GM19455 (cell line): ENCODE measurements around the gene FBXO33.
"Not testable (repeated sequence)": the region's sequence is repeated elsewhere in the genome, so short reads cannot be mapped to it uniquely, and the experiment has no call there.

Experiments used
- ATAC-seq: cut with Tn5 transposase; IDR thresholded peaks from one replicate; pipeline ENCODE4 v1.9.1; 2021; ENCODE audit not compliant: unreplicated experiment

Gene FBXO33

DNA sequence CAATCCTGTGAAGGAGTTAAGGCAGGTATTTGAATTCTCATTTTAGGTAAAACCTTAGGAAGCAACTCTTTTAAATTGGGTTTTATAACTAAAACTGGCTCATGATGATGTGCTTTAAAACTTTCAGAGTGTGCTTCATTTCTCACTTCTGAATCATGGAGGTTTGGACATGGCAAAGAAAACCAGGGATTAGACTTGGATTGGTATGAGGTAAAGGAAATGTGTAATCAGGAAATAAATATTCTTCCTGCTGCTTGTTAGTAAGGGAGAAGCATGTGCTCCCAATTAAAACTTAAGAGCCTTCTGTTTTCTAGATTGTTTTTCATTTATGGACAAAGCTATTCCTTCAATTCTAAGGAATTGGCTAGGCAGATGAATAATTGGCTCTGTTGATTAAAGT is 57.4 kb downstream of the FBXO33 start:
- ATAC-seq = no peak

DNA sequence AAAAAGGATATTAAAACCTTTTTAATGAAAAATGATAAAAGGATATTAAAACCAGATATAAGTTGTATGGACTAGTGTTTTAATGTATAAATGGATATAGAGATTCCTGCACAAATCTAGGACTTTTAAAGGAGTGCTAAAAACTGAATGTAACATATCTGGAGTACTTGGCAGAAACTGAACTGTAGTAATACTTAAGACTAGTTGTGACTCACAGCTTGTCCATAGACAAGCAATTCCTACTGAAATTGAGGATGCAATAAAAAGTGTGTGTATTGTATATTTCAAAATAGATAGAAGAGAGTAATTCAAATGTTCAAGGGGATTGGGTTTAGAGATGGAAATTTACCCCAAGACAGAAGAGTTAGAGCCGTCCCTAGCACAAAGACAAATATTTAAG is 59.6 kb downstream of the FBXO33 start:
- no peak for ATAC-seq

DNA sequence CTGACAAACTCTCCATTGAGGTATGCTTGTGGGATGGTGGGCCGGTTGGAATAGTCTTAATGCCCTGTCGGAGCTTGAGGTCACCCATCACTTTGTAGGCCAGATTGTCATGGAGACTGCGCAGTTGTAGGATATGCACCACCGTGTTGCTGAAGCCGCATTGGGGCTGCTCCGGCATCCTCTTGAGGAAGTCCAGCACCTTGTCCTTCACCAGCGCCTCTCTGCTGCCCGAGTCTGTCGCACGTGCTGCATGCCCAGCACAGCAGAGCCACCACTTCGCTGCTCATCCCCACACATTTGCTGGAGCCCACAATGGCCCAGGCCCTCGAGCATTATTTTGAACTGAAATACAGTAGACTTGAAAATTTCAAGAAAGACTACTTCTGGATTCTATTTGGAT is 61.8 kb downstream of the FBXO33 start:
- no peak for ATAC-seq

DNA sequence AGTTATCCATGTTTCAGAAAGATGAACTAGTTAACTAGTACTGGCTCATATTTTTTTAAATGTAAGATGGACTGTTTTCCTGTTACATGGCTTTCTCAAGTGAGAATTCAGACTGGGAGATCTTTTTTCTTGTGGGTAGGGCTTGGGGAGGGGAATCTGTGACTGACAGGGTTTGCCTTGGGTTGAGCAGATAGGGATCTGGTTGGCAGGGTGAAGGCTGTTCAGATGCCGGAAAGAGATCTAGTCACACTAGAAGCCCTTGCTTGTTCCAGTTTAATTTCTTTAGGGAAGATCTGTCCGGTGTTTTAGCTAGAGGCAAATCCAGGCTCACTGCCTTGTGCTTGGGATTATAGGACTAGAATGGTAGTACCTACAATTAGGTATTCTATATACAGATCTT is 63.2 kb downstream of the FBXO33 start:
- ATAC-seq = no peak

DNA sequence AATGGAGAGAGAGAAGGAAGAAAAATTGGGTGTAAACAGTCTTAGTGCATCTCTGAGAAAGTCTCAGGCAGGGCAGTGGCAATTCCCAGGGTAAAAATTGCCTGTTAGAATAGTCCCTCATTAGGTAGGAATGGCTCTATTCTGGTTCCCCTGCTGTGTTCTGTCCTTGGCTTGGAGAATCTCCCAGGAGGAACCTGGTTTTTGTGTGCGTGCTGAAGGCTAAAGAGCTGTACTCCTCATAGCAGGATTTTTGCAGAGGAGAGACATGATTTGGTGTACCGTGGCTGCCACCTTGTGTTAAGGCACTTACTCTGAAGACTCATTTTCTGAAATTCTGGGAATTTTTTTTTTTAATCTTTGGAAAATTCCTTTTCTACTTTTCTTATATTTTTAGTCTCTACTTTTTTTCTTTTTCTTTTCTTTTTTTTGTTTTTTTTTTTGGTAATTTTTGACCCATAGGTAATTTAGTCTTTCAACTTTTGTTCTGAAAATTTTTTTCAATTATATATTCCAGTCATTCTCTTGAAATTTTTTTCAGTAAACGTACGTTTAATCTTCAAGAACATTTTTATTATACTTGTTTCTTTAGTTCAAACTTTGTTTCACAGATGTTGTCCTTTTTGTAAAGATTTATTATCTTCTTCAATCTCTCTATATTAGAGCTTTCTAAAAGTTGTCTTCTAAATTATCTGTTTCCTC is 63.8 kb downstream of the FBXO33 start:
- no peak for ATAC-seq

DNA sequence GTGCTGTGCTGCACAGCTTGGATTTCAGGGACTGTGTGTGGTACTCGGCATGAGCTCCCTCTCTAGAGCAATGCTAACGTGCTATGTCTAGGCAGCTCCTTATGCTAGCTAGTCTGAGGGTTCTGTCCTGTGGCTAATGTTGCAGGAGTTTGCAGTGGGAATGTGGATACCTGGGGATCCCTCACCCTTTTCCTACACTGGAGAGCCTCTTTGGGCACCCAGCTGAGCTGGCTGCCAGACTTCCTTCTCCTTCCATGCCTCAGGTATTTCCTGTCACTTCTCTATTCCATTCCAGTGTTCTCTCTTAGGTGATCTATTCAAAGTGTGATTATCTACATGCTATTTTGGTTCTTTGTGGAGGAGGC is 64.9 kb downstream of the FBXO33 start:
- no peak for ATAC-seq

DNA sequence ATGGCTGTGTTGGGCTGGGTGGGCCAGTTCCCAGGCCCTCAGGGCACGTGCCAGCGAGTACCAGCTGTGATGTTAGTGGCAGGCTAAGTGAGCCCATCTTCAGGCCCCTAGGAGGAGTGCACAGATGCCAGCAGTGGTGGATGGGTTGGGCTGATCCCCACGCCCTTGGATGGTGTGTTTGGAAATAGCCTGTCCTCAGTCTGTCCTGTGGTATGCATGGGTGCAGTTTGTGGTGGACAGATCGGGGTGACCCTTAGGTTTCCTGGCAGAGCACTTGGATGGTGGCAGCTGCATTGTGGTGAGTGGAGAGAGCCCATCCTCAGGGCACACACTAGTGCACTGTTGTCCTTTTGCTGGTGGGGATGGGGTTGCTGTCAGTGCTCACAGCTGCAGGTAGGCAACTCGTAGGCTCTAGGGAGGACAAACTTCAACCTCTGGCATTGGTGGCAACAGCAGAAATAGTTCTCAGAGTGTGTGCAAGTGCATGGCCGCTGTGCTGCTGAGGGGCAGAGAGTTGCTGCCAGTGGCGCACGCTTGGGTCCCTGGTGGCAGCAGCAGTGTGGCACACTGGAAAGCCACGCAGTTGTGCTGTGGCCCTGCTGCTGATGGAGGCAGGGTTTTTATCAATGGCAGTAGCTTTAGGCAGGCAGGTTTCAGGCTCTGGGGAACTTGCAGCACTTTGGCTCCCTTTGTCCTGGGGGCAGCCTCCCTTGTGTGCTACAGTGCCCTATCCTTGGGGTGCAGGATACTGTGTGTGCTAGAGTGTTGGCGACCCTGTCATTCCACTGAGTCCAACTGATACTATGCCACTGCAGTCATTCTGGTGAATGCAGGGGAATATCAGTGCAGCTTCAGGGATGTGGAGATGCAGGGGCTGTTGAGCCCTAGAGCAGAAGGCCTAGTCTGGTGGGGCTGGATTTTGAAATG is 65.5 kb downstream of the FBXO33 start:
- no peak for ATAC-seq

DNA sequence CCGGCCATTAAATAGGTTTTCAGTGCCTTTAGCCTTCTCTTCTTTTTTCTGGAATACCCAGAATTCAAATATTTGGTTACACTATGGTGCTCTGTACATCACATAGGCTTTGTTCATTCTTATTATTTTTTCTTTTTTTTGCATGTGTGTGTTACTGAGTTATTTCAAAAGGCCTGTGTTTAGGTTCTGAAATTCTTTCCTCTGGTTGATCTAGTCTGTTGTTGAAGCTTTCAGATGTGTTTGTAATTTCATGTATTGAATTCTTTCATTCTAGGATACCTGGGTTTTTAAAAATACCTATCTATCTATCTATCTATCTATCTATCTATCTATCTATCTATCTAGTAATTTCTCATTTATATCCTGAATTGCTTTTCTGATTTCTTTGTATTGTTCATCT is 66.9 kb downstream of the FBXO33 start:
- ATAC-seq = no peak

DNA sequence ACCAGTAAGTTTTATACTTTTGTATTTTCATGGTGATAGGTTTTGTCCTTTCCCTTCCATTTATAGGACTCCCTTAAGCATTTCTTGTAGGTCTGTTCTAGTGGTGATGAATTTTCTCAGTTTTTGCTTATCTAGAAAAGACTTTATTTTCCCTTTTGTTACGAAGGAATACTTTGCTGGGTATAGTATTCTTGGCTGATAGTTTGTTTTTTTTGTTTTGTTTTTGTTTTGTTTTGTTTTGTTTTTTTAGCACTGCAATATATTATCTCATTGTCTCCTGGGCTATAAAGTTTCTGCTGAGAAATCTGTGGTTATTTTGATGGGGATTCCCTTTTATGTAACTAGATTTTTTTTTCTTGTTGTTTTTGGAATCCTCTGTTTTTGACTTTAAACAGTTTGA is 67.7 kb downstream of the FBXO33 start:
- ATAC-seq = no peak

DNA sequence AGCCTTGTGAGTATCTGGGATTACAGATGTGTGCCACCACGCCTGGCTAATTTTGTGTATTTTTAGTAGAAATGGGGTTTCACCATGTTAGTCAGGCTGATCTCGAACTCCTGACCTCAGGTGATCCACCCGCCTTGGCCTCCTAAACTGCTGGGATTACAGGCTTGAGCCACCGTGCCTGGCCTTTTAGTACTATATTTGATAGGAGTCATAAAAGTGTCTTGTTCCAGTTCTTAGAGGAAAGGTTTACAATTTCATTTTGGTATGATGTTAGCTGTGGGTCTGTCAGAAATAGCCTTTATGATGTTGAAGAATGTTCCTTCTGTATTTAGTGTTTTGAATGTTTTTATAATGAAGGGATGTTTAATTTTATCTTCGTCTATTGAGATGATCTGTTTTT is 70.7 kb downstream of the FBXO33 start:
- not testable (repeated sequence) for ATAC-seq

DNA sequence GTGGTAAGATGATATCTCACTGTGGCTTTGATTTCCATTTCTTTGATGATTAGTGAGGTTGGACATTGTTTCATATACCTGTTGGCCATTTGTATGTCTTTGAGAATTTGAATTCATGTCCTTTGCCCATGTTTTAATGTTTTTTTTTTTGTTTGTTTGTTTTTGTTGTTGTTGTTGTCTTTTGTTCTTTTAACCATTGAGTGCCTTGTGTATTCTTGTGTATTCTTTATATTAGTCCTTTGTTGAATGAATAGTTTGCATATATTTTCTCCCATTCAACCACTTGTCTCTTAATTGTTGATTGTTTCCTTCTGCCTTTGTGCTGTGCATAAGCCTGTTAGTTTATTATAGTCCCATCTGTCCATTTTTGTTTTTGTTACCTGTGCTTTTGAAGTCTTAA is 71.9 kb downstream of the FBXO33 start:
- ATAC-seq = no peak

DNA sequence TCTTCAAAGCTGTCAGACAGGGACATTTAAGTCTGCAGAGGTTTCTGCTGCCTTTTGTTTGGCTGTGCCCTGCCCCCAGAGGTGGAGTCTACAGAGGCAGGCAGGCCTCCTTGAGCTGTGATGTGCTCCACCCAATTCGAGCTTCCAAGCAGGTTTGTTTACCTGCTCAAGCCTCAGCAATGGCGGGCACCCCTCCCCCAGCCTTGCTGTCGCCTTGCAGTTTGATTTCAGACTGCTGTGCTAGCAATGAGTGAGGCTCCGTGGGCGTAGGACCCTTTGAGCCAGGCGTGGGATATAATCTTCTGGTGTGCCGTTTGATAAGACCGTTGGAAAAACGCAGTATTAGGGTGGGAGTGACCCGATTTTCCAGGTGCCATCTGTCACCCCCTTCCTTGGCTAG is 73.2 kb downstream of the FBXO33 start:
- ATAC-seq = not testable (repeated sequence)

DNA sequence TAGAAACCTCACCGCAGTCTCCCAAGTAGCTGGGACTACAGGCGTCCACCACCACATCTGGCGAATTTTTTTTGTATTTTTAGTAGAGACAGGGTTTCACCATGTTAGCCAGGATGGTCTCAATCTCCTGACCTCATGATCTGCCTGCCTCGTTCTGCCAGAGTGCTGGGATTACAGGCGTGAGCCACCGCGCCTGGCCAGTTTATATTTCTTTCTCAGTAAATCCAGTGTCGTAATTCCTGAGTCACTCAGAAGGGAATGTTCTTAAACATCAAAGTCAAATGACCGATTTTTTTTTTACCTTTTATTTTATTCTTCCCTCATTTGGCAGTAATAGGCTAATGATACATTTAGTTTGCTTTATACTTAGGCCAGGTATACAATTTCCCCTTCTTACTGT is 80.5 kb downstream of the FBXO33 start:
- ATAC-seq = no peak

DNA sequence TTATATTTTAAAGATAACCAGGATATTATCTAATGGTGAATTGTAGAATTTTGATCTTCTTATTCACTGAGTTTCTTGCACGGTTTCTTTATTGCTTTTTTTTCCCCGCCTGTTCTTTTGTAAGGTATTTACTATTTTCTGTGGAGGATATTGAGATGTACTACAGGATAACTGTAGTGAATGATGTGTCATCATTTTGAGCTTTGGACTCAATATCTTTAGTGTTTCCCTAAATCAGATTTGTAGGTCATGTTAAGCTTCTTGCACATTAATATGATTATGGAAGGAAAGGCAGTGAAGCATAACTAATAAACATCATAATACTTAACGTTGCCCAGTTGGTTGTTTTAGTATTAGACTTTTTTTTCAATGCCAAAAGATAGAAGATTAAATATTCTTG is 81.4 kb downstream of the FBXO33 start:
- ATAC-seq = no peak
